Heart left ventricle (tissue), 13 donors: ENCODE results near the gene AGRN.

Experiments used
- CTCF ChIP-seq, 12 donors: fragments of 200-600 bp; sonication (generic) in 4 of 12; IDR thresholded peaks; one replicate each; pipeline versions ENCODE4 v1.5.0 to v1.8.0; 2018 to 2022; ENCODE audit warnings: antibody characterized with exemption in 12 of 12, mild to moderate bottlenecking in 5 of 12
- POLR2A ChIP-seq, 2 donors: fragments of 450-650 bp; IDR thresholded peaks; one replicate each; pipeline ENCODE4 v1.6.1; 2017; ENCODE audit warnings: antibody characterized with exemption in 2 of 2, mild to moderate bottlenecking in 2 of 2, moderate library complexity in 2 of 2
- donor health status: ischemic (EF 13 %, LVEDD 7.1; RV severe dilation, severe dysfunction).
- donor health status: DM: no; HTN: yes; CAD: no.
- donor health status: DM: no; HTN: no; CAD: no.
- donor health status: ischemic (EF 25% LVEDD 6.9; RV normal size, moderate dysfunction).
- donor health status: ischemic (EF 25% LVEDD 5.7; RV mildly dilated, moderate dysfunction).
- donor health status: ischemic (EF 35%, LVEDD 5.7; RV mildly dilated, moderate dysfunction).
- donor health status: nonischemic (EF 11% LVEDD 7.7; RV severe dilation, severe dysfunction).
- donor health status: DM: yes; HTN: yes; CAD: no.
- donor health status: PGD.
- donor health status: ischemic (EF 29% LVEDD 5.4; RV normal size, mild dysfunction).
- donor health status: nonischemic (EF 23%, LVEDD 6.1; RV moderate dilation, normal function).

- no peak for TF ChIP-seq CTCF (IDR thresholded peaks at IDR 0.05)
- TF ChIP-seq POLR2A (IDR thresholded peaks at IDR 0.05), result no peak
Observed at GRCh38 chr1:1074631-1075147, 54.8 kb downstream of the AGRN start.
